GM23338 (cell line): ENCODE results near the gene RAB6A.

Source experiments
- POLR2AphosphoS5 ChIP-seq: IDR thresholded peaks from 2 replicates; pipeline ENCODE4 v1.6.1; 2016; ENCODE audit warnings: antibody characterized with exemption, low read depth
- TF ChIP-seq, protein P1 (sequence below), 2 experiments: fragments of 200-600 bp in 1 of 2; sonication (generic) in 1 of 2; conservative IDR thresholded peaks; 2 replicates each; pipeline versions ENCODE4 v1.5.1 to v1.6.1; 2016 to 2017; ENCODE audit warnings: antibody characterized with exemption in 2 of 2, low read depth in 2 of 2, mild to moderate bottlenecking in 2 of 2, moderate library complexity in 1 of 2

DNA sequence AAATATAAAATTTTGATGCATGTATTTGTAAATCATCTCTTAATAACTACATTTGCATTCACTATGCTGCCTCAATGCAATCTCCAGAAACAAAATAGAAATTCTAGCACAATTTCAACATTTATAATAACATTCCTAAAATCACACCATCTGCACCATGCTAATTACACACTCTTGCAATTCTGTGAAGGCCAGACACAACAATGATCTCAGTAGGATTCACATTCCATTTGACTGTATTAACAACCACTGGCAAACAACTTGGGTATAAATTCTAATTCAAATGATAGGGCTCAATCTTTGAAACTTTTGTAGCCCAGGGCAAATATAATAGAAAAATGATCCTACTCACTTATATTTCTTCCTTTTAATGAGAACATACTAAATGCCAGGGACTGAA lies 25.9 kb downstream of the RAB6A start:
- TF ChIP-seq, protein P1, sequence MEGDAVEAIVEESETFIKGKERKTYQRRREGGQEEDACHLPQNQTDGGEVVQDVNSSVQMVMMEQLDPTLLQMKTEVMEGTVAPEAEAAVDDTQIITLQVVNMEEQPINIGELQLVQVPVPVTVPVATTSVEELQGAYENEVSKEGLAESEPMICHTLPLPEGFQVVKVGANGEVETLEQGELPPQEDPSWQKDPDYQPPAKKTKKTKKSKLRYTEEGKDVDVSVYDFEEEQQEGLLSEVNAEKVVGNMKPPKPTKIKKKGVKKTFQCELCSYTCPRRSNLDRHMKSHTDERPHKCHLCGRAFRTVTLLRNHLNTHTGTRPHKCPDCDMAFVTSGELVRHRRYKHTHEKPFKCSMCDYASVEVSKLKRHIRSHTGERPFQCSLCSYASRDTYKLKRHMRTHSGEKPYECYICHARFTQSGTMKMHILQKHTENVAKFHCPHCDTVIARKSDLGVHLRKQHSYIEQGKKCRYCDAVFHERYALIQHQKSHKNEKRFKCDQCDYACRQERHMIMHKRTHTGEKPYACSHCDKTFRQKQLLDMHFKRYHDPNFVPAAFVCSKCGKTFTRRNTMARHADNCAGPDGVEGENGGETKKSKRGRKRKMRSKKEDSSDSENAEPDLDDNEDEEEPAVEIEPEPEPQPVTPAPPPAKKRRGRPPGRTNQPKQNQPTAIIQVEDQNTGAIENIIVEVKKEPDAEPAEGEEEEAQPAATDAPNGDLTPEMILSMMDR (conservative IDR thresholded peaks at IDR 0.05; ENCODE audit: low read depth in 2 of 2): no peak
- TF ChIP-seq POLR2AphosphoS5: no peak
